ENCODE data around the gene FNDC3B.

FNDC3B gene

GRCh38 chr3:172281884-172282283 lies 242.5 kb downstream of the FNDC3B start:
- no peak for DNase-seq (ENCODE audit: low read depth)
- H3K4me3 ChIP-seq (ENCODE audit: low read depth, low read length) = no peak overlapping the region
- TF ChIP-seq POLR2A (IDR thresholded peaks at IDR 0.05; ENCODE audit: extremely low read depth, insufficient read length) (no peak), CTCF (IDR thresholded peaks at IDR 0.05; ENCODE audit: low read depth, low read length) (no peak), MYC (IDR thresholded peaks at IDR 0.05; ENCODE audit: low read depth, low read length) (no peak), MAX (IDR thresholded peaks at IDR 0.05; ENCODE audit: low read depth, low read length) (no peak)

- TF ChIP-seq MAX (IDR thresholded peaks at IDR 0.05; ENCODE audit: low read depth, low read length) (no peak), MYC (IDR thresholded peaks at IDR 0.05; ENCODE audit: low read depth, low read length) (no peak), POLR2A (IDR thresholded peaks at IDR 0.05; ENCODE audit: extremely low read depth, insufficient read length) (no peak), CTCF (IDR thresholded peaks at IDR 0.05; ENCODE audit: low read depth, low read length) (no peak)
- DNase-seq (ENCODE audit: low read depth) = no peak
- H3K4me3 ChIP-seq (ENCODE audit: low read depth, low read length) = no peak overlapping the region
These were observed 243.5 kb downstream of the FNDC3B start for GRCh38 chr3:172282850-172283249.

- TF ChIP-seq MYC (IDR thresholded peaks at IDR 0.05; ENCODE audit: low read depth, low read length) = no peak
- no peak for TF ChIP-seq MAX (IDR thresholded peaks at IDR 0.05; ENCODE audit: low read depth, low read length)
- TF ChIP-seq POLR2A (IDR thresholded peaks at IDR 0.05; ENCODE audit: extremely low read depth, insufficient read length) = no peak
- no peak for TF ChIP-seq CTCF (IDR thresholded peaks at IDR 0.05; ENCODE audit: low read depth, low read length)
- H3K4me3 ChIP-seq (ENCODE audit: low read depth, low read length) = no peak overlapping the region
- no peak for DNase-seq (ENCODE audit: low read depth)
These were observed 244.5 kb downstream of the FNDC3B start for GRCh38 chr3:172283841-172284357.

GRCh38 chr3:172285844-172286243 lies 246.5 kb downstream of the FNDC3B start:
- TF ChIP-seq CTCF (IDR thresholded peaks at IDR 0.05; ENCODE audit: low read depth, low read length) (no peak), POLR2A (IDR thresholded peaks at IDR 0.05; ENCODE audit: extremely low read depth, insufficient read length) (no peak), MYC (IDR thresholded peaks at IDR 0.05; ENCODE audit: low read depth, low read length) (no peak), MAX (IDR thresholded peaks at IDR 0.05; ENCODE audit: low read depth, low read length) (no peak)
- H3K4me3 ChIP-seq (ENCODE audit: low read depth, low read length) = no peak overlapping the region
- DNase-seq (ENCODE audit: low read depth) = no peak

GRCh38 chr3:172286548-172287148 lies 247.3 kb downstream of the FNDC3B start:
- no peak for TF ChIP-seq MAX (IDR thresholded peaks at IDR 0.05; ENCODE audit: low read depth, low read length)
- TF ChIP-seq CTCF (IDR thresholded peaks at IDR 0.05; ENCODE audit: low read depth, low read length) = no peak
- TF ChIP-seq MYC (IDR thresholded peaks at IDR 0.05; ENCODE audit: low read depth, low read length) = no peak
- TF ChIP-seq POLR2A (IDR thresholded peaks at IDR 0.05; ENCODE audit: extremely low read depth, insufficient read length) = no peak
- no peak for DNase-seq (ENCODE audit: low read depth)
- H3K4me3 ChIP-seq (ENCODE audit: low read depth, low read length) = no peak overlapping the region
